GM19397 (cell line): ENCODE results near the gene EBF4.

ENCODE experiments used
- ATAC-seq: cut with Tn5 transposase; IDR thresholded peaks from one replicate; pipeline ENCODE4 v1.9.1; 2021; ENCODE audit warnings: mild to moderate bottlenecking, moderate library complexity; ENCODE audit not compliant: unreplicated experiment

The EBF4 gene

GRCh38 chr20:2699775-2700413 lies 7.3 kb downstream of the EBF4 start:
- ATAC-seq = no peak

GRCh38 chr20:2700913-2701620 lies 8.5 kb downstream of the EBF4 start:
- ATAC-seq = no peak

GRCh38 chr20:2701671-2702081 lies 9.1 kb downstream of the EBF4 start:
- ATAC-seq = no peak

GRCh38 chr20:2703716-2704475 lies 11.3 kb downstream of the EBF4 start:
- no peak for ATAC-seq

GRCh38 chr20:2705931-2706645 lies 13.5 kb downstream of the EBF4 start:
- ATAC-seq = no peak

GRCh38 chr20:2706688-2707352 lies 14.2 kb downstream of the EBF4 start:
- no peak for ATAC-seq

- no peak for ATAC-seq
Observed at GRCh38 chr20:2707353-2708072, 14.9 kb downstream of the EBF4 start.

- no peak for ATAC-seq
Observed at GRCh38 chr20:2708073-2708415, 15.5 kb downstream of the EBF4 start.

- no peak for ATAC-seq
Observed at GRCh38 chr20:2708665-2709064, 16.1 kb downstream of the EBF4 start.

- no peak for ATAC-seq
Observed at GRCh38 chr20:2709205-2709981, 16.8 kb downstream of the EBF4 start.

- no peak for ATAC-seq
Observed at GRCh38 chr20:2713285-2713684, 20.7 kb downstream of the EBF4 start.

- ATAC-seq = no peak
Observed at GRCh38 chr20:2729251-2729713, 36.7 kb downstream of the EBF4 start.

GRCh38 chr20:2729791-2730190 lies 37.2 kb downstream of the EBF4 start:
- ATAC-seq = no peak

GRCh38 chr20:2734899-2735298 lies 42.3 kb downstream of the EBF4 start:
- ATAC-seq = no peak

- no peak for ATAC-seq
Observed at GRCh38 chr20:2736441-2736840, 43.9 kb downstream of the EBF4 start.

- ATAC-seq = no peak
Observed at GRCh38 chr20:2738331-2739041, 45.9 kb downstream of the EBF4 start.

GRCh38 chr20:2739042-2739398 lies 46.4 kb downstream of the EBF4 start:
- ATAC-seq = no peak

GRCh38 chr20:2740702-2741101 lies 48.1 kb downstream of the EBF4 start:
- ATAC-seq = no peak

GRCh38 chr20:2741463-2741862 lies 48.9 kb downstream of the EBF4 start:
- ATAC-seq = no peak
